NCI-H1105 (cell line): ENCODE results near the gene PLCB1.

Experiments
- DNase-seq: peaks from one replicate; lab custom pipeline; 2025; lab: John Stamatoyannopoulos, UW

Gene PLCB1

GRCh38 chr20:8891039-8891438, 759.0 kb downstream of the PLCB1 start:
- DNase-seq, result no peak

GRCh38 chr20:8895472-8895871, 763.4 kb downstream of the PLCB1 start:
- no peak for DNase-seq

- DNase-seq, result no peak
Observed at GRCh38 chr20:8898823-8899222, 766.8 kb downstream of the PLCB1 start.

- DNase-seq, result no peak
Observed at GRCh38 chr20:8901237-8902025, 769.4 kb downstream of the PLCB1 start.

GRCh38 chr20:8903655-8904605, 771.9 kb downstream of the PLCB1 start:
- no peak for DNase-seq

GRCh38 chr20:8909596-8909995, 777.5 kb downstream of the PLCB1 start:
- DNase-seq, result no peak

GRCh38 chr20:8912096-8912495, 780.0 kb downstream of the PLCB1 start:
- DNase-seq, result no peak

- DNase-seq, result no peak
Observed at GRCh38 chr20:8912731-8913130, 780.7 kb downstream of the PLCB1 start.

- no peak for DNase-seq
Observed at GRCh38 chr20:8913456-8913855, 781.4 kb downstream of the PLCB1 start.

GRCh38 chr20:8914421-8914820, 782.4 kb downstream of the PLCB1 start:
- no peak for DNase-seq

- no peak for DNase-seq
Observed at GRCh38 chr20:8917084-8917483, 785.0 kb downstream of the PLCB1 start.

- no peak for DNase-seq
Observed at GRCh38 chr20:8918145-8918544, 786.1 kb downstream of the PLCB1 start.

GRCh38 chr20:8924539-8924938, 792.5 kb downstream of the PLCB1 start:
- no peak for DNase-seq

GRCh38 chr20:8930726-8931125, 798.7 kb downstream of the PLCB1 start:
- DNase-seq, result no peak

GRCh38 chr20:8932192-8933165, 800.4 kb downstream of the PLCB1 start:
- no peak for DNase-seq

- no peak for DNase-seq
Observed at GRCh38 chr20:8933381-8933807, 801.3 kb downstream of the PLCB1 start.

GRCh38 chr20:8934362-8934761, 802.3 kb downstream of the PLCB1 start:
- DNase-seq, result no peak
